ENCODE measurements around the gene PKD1. TPM values are rescaled to one million over a fixed set of nuclear protein-coding genes. Genes with fewer than 3 reads are reported as not detected.
"Not testable (repeated sequence)": the region's sequence is repeated elsewhere in the genome, so short reads cannot be mapped to it uniquely, and the experiment has no call there.

The PKD1 gene
- polyA plus RNA-seq, 1 donor from 2014 or later = 176 TPM

GRCh38 chr16:2111412-2112335, 24.0 kb downstream of the PKD1 start:
- H3K27ac ChIP-seq (ENCODE audit: low read length); H3K4me3 ChIP-seq (ENCODE audit: low read length); H3K9me3 ChIP-seq (ENCODE audit: low read length); H3K36me3 ChIP-seq (ENCODE audit: insufficient read depth, low read length); H3K79me2 ChIP-seq (replicated peaks; ENCODE audit: insufficient read depth, low read length); H3K27me3 ChIP-seq (ENCODE audit: insufficient read depth, low read depth, low read length); H2AFZ ChIP-seq (ENCODE audit: low read depth, low read length); H3F3A ChIP-seq (ENCODE audit: insufficient read depth, low read length, poor library complexity, severe bottlenecking); H4K20me1 ChIP-seq (ENCODE audit: insufficient read depth); H3K9me2 ChIP-seq (ENCODE audit: insufficient read depth, low read length); H3K4me2 ChIP-seq (ENCODE audit: low read length); H3K9ac ChIP-seq (ENCODE audit: low read length): not testable (repeated sequence)

- H3K9me3 ChIP-seq (ENCODE audit: low read length) = not testable (repeated sequence)
Observed at GRCh38 chr16:2111009-2111353, 24.7 kb downstream of the PKD1 start.

GRCh38 chr16:2110332-2111008, 25.2 kb downstream of the PKD1 start:
- H3K27me3 ChIP-seq (ENCODE audit: insufficient read depth, low read depth, low read length); H4K20me1 ChIP-seq (ENCODE audit: insufficient read depth); H3K27ac ChIP-seq (ENCODE audit: low read length); H3K36me3 ChIP-seq (ENCODE audit: insufficient read depth, low read length); H3F3A ChIP-seq (ENCODE audit: insufficient read depth, low read length, poor library complexity, severe bottlenecking); H3K9me3 ChIP-seq (ENCODE audit: low read length); H3K9me2 ChIP-seq (ENCODE audit: insufficient read depth, low read length); H3K4me3 ChIP-seq (ENCODE audit: low read length); H2AFZ ChIP-seq (ENCODE audit: low read depth, low read length); H3K9ac ChIP-seq (ENCODE audit: low read length); H3K79me2 ChIP-seq (replicated peaks; ENCODE audit: insufficient read depth, low read length); H3K4me2 ChIP-seq (ENCODE audit: low read length): not testable (repeated sequence)

More at GRCh38 chr16:2111009-2111353, 24.7 kb downstream of the PKD1 start:
- H3K9me2 ChIP-seq (ENCODE audit: insufficient read depth, low read length); H3K79me2 ChIP-seq (replicated peaks; ENCODE audit: insufficient read depth, low read length); H3K27ac ChIP-seq (ENCODE audit: low read length); H4K20me1 ChIP-seq (ENCODE audit: insufficient read depth); H3K4me2 ChIP-seq (ENCODE audit: low read length); H3F3A ChIP-seq (ENCODE audit: insufficient read depth, low read length, poor library complexity, severe bottlenecking); H3K4me3 ChIP-seq (ENCODE audit: low read length); H2AFZ ChIP-seq (ENCODE audit: low read depth, low read length); H3K27me3 ChIP-seq (ENCODE audit: insufficient read depth, low read depth, low read length); H3K9ac ChIP-seq (ENCODE audit: low read length); H3K36me3 ChIP-seq (ENCODE audit: insufficient read depth, low read length): not testable (repeated sequence)

GRCh38 chr16:2109872-2110271, 25.8 kb downstream of the PKD1 start:
- H3F3A ChIP-seq (ENCODE audit: insufficient read depth, low read length, poor library complexity, severe bottlenecking); H3K36me3 ChIP-seq (ENCODE audit: insufficient read depth, low read length); H3K4me2 ChIP-seq (ENCODE audit: low read length); H3K9ac ChIP-seq (ENCODE audit: low read length); H3K79me2 ChIP-seq (replicated peaks; ENCODE audit: insufficient read depth, low read length); H4K20me1 ChIP-seq (ENCODE audit: insufficient read depth); H3K9me3 ChIP-seq (ENCODE audit: low read length); H2AFZ ChIP-seq (ENCODE audit: low read depth, low read length); H3K27me3 ChIP-seq (ENCODE audit: insufficient read depth, low read depth, low read length); H3K27ac ChIP-seq (ENCODE audit: low read length); H3K9me2 ChIP-seq (ENCODE audit: insufficient read depth, low read length); H3K4me3 ChIP-seq (ENCODE audit: low read length): not testable (repeated sequence)

GRCh38 chr16:2109271-2109580, 26.5 kb downstream of the PKD1 start:
- H3K9me2 ChIP-seq (ENCODE audit: insufficient read depth, low read length); H3K9ac ChIP-seq (ENCODE audit: low read length); H3K4me2 ChIP-seq (ENCODE audit: low read length); H4K20me1 ChIP-seq (ENCODE audit: insufficient read depth); H3K27ac ChIP-seq (ENCODE audit: low read length); H3K4me3 ChIP-seq (ENCODE audit: low read length); H3F3A ChIP-seq (ENCODE audit: insufficient read depth, low read length, poor library complexity, severe bottlenecking); H3K36me3 ChIP-seq (ENCODE audit: insufficient read depth, low read length); H3K9me3 ChIP-seq (ENCODE audit: low read length); H3K79me2 ChIP-seq (replicated peaks; ENCODE audit: insufficient read depth, low read length); H3K27me3 ChIP-seq (ENCODE audit: insufficient read depth, low read depth, low read length); H2AFZ ChIP-seq (ENCODE audit: low read depth, low read length): not testable (repeated sequence)

GRCh38 chr16:2108446-2109270, 27.0 kb downstream of the PKD1 start:
- H3K36me3 ChIP-seq (ENCODE audit: insufficient read depth, low read length); H3K79me2 ChIP-seq (replicated peaks; ENCODE audit: insufficient read depth, low read length); H4K20me1 ChIP-seq (ENCODE audit: insufficient read depth); H2AFZ ChIP-seq (ENCODE audit: low read depth, low read length); H3F3A ChIP-seq (ENCODE audit: insufficient read depth, low read length, poor library complexity, severe bottlenecking); H3K9me3 ChIP-seq (ENCODE audit: low read length); H3K9me2 ChIP-seq (ENCODE audit: insufficient read depth, low read length); H3K4me3 ChIP-seq (ENCODE audit: low read length); H3K9ac ChIP-seq (ENCODE audit: low read length); H3K27ac ChIP-seq (ENCODE audit: low read length); H3K4me2 ChIP-seq (ENCODE audit: low read length); H3K27me3 ChIP-seq (ENCODE audit: insufficient read depth, low read depth, low read length): not testable (repeated sequence)

- H4K20me1 ChIP-seq (ENCODE audit: insufficient read depth); H3F3A ChIP-seq (ENCODE audit: insufficient read depth, low read length, poor library complexity, severe bottlenecking); H3K36me3 ChIP-seq (ENCODE audit: insufficient read depth, low read length); H3K4me3 ChIP-seq (ENCODE audit: low read length); H3K27me3 ChIP-seq (ENCODE audit: insufficient read depth, low read depth, low read length); H3K9me3 ChIP-seq (ENCODE audit: low read length); H2AFZ ChIP-seq (ENCODE audit: low read depth, low read length); H3K27ac ChIP-seq (ENCODE audit: low read length); H3K79me2 ChIP-seq (replicated peaks; ENCODE audit: insufficient read depth, low read length); H3K4me2 ChIP-seq (ENCODE audit: low read length); H3K9me2 ChIP-seq (ENCODE audit: insufficient read depth, low read length); H3K9ac ChIP-seq (ENCODE audit: low read length): not testable (repeated sequence)
Observed at GRCh38 chr16:2107791-2108125, 27.9 kb downstream of the PKD1 start.

Measured in neural cell (in vitro differentiated cells).